Mesenchymal stem cell (in vitro differentiated cells and primary cell): ENCODE measurements around the gene EID2B.

Experiments
- DNase-seq: peaks from one replicate; pipeline ENCODE4 v3.0.0-alpha.2; 2013
- H2AFZ ChIP-seq: one replicate; pipeline ENCODE4 v1.6.1; 2013; ENCODE audit warnings: low read depth, mild to moderate bottlenecking, control low read depth, inconsistent platforms, low read length, moderate library complexity
- H2AK5ac ChIP-seq: 2 replicates; pipeline ENCODE4 v1.6.1; 2013; ENCODE audit warnings: low read length, moderate library complexity, mild to moderate bottlenecking, inconsistent platforms; ENCODE audit not compliant: severe bottlenecking
- H2BK120ac ChIP-seq: one replicate; pipeline ENCODE4 v1.6.1; 2013; ENCODE audit warnings: low read depth, mild to moderate bottlenecking, inconsistent platforms, low read length, moderate library complexity
- H2BK12ac ChIP-seq, 2 experiments: one replicate each; pipeline ENCODE4 v1.6.1; 2013; ENCODE audit warnings: inconsistent platforms in 2 of 2, low read length in 2 of 2, mild to moderate bottlenecking in 2 of 2, moderate library complexity in 2 of 2, control low read depth in 1 of 2
- H2BK15ac ChIP-seq: one replicate; pipeline ENCODE4 v1.6.1; 2013; ENCODE audit warnings: mild to moderate bottlenecking, low read depth, inconsistent platforms; ENCODE audit not compliant: poor library complexity, severe bottlenecking
- H2BK5ac ChIP-seq: 2 replicates; pipeline ENCODE4 v1.6.1; 2013; ENCODE audit warnings: low read depth, mild to moderate bottlenecking, low read length, control low read depth, inconsistent platforms; ENCODE audit not compliant: poor library complexity, severe bottlenecking
- H3K14ac ChIP-seq, 2 experiments: one replicate each; pipeline ENCODE4 v1.6.1; 2013; ENCODE audit warnings: inconsistent platforms in 2 of 2, low read length in 2 of 2, control low read depth in 1 of 2, mild to moderate bottlenecking in 1 of 2, moderate library complexity in 1 of 2
- H3K18ac ChIP-seq, 2 experiments: one replicate each; pipeline ENCODE4 v1.6.1; 2013; ENCODE audit warnings: inconsistent platforms in 2 of 2, low read length in 2 of 2, control low read depth in 1 of 2, low read depth in 1 of 2, mild to moderate bottlenecking in 1 of 2
- H3K23ac ChIP-seq, 2 experiments: one replicate each; pipeline ENCODE4 v1.6.1; 2013; ENCODE audit warnings: inconsistent platforms in 2 of 2, low read length in 2 of 2, mild to moderate bottlenecking in 2 of 2, moderate library complexity in 2 of 2, control low read depth in 1 of 2
- H3K27ac ChIP-seq: 2 replicates; pipeline ENCODE4 v1.5.1; 2013; ENCODE audit warnings: mild to moderate bottlenecking, moderate library complexity, low read length, control low read depth, inconsistent platforms; ENCODE audit not compliant: poor library complexity, severe bottlenecking
- H3K27me3 ChIP-seq, 2 experiments: 2 replicates each; pipeline versions ENCODE4 v1.6.1 to v1.7.0; 2013; ENCODE audit warnings: low read length in 2 of 2, mild to moderate bottlenecking in 2 of 2, moderate library complexity in 2 of 2, control low read depth in 1 of 2, inconsistent platforms in 1 of 2; ENCODE audit not compliant: control insufficient read depth in 1 of 2, insufficient read depth in 1 of 2
- H3K36me3 ChIP-seq, 2 experiments: 2 replicates each; pipeline versions ENCODE4 v1.6.1 to v1.7.0; 2013; ENCODE audit warnings: low read length in 2 of 2, control low read depth in 1 of 2, inconsistent platforms in 1 of 2, low read depth in 1 of 2, mild to moderate bottlenecking in 1 of 2; ENCODE audit not compliant: insufficient read depth in 2 of 2, control insufficient read depth in 1 of 2
- H3K4ac ChIP-seq, 2 experiments: one replicate each; pipeline ENCODE4 v1.6.1; 2013; ENCODE audit warnings: inconsistent platforms in 2 of 2, low read length in 2 of 2, mild to moderate bottlenecking in 2 of 2, moderate library complexity in 2 of 2, control low read depth in 1 of 2, low read depth in 1 of 2
- H3K4me1 ChIP-seq: 2 replicates; pipeline ENCODE4 v1.6.1; 2013; ENCODE audit warnings: low read depth, low read length, control low read depth; ENCODE audit not compliant: control insufficient read depth, insufficient read depth
- H3K4me2 ChIP-seq: 2 replicates; pipeline ENCODE4 v1.6.1; 2013; ENCODE audit warnings: low read length, mild to moderate bottlenecking, inconsistent platforms; ENCODE audit not compliant: poor library complexity, severe bottlenecking
- H3K4me3 ChIP-seq, 2 experiments: 2 replicates each; pipeline versions ENCODE4 v1.5.1 to v1.7.0; 2013; ENCODE audit warnings: low read length in 2 of 2, mild to moderate bottlenecking in 2 of 2, control low read depth in 1 of 2, low read depth in 1 of 2; ENCODE audit not compliant: insufficient read depth in 1 of 2
- H3K79me1 ChIP-seq: replicated peaks from 2 replicates; pipeline ENCODE4 v1.6.1; 2013; ENCODE audit warnings: mild to moderate bottlenecking, control low read depth, low read length, inconsistent platforms; ENCODE audit not compliant: poor library complexity, severe bottlenecking
- H3K9ac ChIP-seq: 2 replicates; pipeline ENCODE4 v1.7.0; 2013; ENCODE audit warnings: mild to moderate bottlenecking, low read length, moderate library complexity
- H3K9me3 ChIP-seq: 2 replicates; pipeline ENCODE4 v1.7.0; 2013; ENCODE audit warnings: mild to moderate bottlenecking, low read length; ENCODE audit not compliant: control insufficient read depth
- H4K8ac ChIP-seq: one replicate; pipeline ENCODE4 v1.6.1; 2013; ENCODE audit warnings: inconsistent platforms, mild to moderate bottlenecking, low read length, moderate library complexity
- H4K91ac ChIP-seq: one replicate; pipeline ENCODE4 v1.6.1; 2013; ENCODE audit warnings: mild to moderate bottlenecking, low read length, inconsistent platforms
- WGBS: methylation state at CpG from one replicate; pipeline ENCODE4 v1.1.7; 2013; ENCODE audit warnings: mixed read lengths; 5-methylcytosine and 5-hydroxymethylcytosine counted together

Gene EID2B

DNA sequence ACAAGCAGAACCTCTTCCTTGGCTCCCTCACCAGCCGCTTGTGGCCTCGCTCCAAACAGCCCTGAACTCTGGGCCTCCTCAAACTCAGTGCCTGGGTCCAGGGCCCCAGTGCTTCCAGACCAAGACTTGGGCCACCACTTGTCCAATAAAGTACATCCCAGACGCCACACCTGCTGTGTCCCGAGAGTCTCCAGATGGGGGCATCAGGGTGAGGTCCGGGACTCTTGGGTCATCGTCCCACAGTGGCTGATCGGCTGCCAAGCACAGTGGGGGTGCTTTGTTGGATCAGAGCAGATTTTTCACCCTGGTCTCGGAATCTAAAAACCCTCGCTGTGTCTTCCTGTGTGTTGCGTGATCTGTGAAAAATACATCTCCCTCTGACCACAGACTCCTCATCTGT, 42.9 kb downstream of the EID2B start:
- peaks cover 61 to 67% of the 10 kb centered on the region in 2 experiments for H3K36me3 ChIP-seq
- H4K91ac ChIP-seq: no peak overlapping the region
- no peaks in the 10 kb centered on the region for H3K9me3 ChIP-seq
- H2AK5ac ChIP-seq: no peak overlapping the region
- no peak overlapping the region for H3K4me3 ChIP-seq
- H3K4me1 ChIP-seq: no peaks in the 10 kb centered on the region
- no peak overlapping the region for H3K4me2 ChIP-seq
- H3K4ac ChIP-seq: no peak overlapping the region
- H2BK12ac ChIP-seq: no peak overlapping the region
- H3K9ac ChIP-seq: no peak overlapping the region
- no peak overlapping the region for H3K18ac ChIP-seq
- no peaks in the 10 kb centered on the region for H3K27me3 ChIP-seq
- no peak overlapping the region for H3K23ac ChIP-seq
- H2AFZ ChIP-seq: no peak overlapping the region
- H2BK5ac ChIP-seq: no peak overlapping the region
- DNase-seq: no peak
- WGBS: 91% methylated on average over 8 of the region's 10 CpGs
- no peak overlapping the region for H3K27ac ChIP-seq
- peaks cover 28% of the 10 kb centered on the region for H3K79me1 ChIP-seq
- H3K14ac ChIP-seq: no peak overlapping the region
- H2BK120ac ChIP-seq: no peak overlapping the region
- no peak overlapping the region for H4K8ac ChIP-seq
- no peak overlapping the region for H2BK15ac ChIP-seq

- no peak overlapping the region for H3K23ac ChIP-seq
- no peak overlapping the region for H2BK120ac ChIP-seq
- H3K4ac ChIP-seq: no peak overlapping the region
- H3K36me3 ChIP-seq: peaks cover 34 to 45% of the 10 kb centered on the region in 2 experiments
- peak overlapping the region; percentile 21 for H3K9ac ChIP-seq
- H3K27ac ChIP-seq: no peak overlapping the region
- no peak overlapping the region for H2AFZ ChIP-seq
- no peak overlapping the region for H2BK5ac ChIP-seq
- H3K4me2 ChIP-seq: no peak overlapping the region
- no peak overlapping the region for H3K4me3 ChIP-seq
- DNase-seq: no peak
- H3K14ac ChIP-seq: no peak overlapping the region
- no peak overlapping the region for H4K91ac ChIP-seq
- no peaks in the 10 kb centered on the region for H3K9me3 ChIP-seq
- H3K4me1 ChIP-seq: peaks cover 12% of the 10 kb centered on the region
- no peak overlapping the region for H2BK12ac ChIP-seq
- no peak overlapping the region for H4K8ac ChIP-seq
- H3K18ac ChIP-seq: no peak overlapping the region
- WGBS: 92% methylated on average over 2 of the region's 6 CpGs
- peaks cover 35% of the 10 kb centered on the region for H3K79me1 ChIP-seq
- no peak overlapping the region for H2AK5ac ChIP-seq
- no peaks in the 10 kb centered on the region for H3K27me3 ChIP-seq
- no peak overlapping the region for H2BK15ac ChIP-seq
These were observed 49.5 kb downstream of the EID2B start for GRCh38 chr19:39483141-39483540.

GRCh38 chr19:39481676-39482075, 51.0 kb downstream of the EID2B start:
- Histone ChIP-seq H3K9ac (peak overlapping the region; percentile 99), H3K27ac (no peak overlapping the region), H2AK5ac (no peak overlapping the region), H3K9me3 (no peaks in the 10 kb centered on the region), H3K27me3 (no peaks in the 10 kb centered on the region), H2BK120ac (no peak overlapping the region), H3K14ac (no peak overlapping the region), H2BK15ac (no peak overlapping the region), H4K91ac (no peak overlapping the region), H2AFZ (no peak overlapping the region), H3K79me1 (peaks cover 30% of the 10 kb centered on the region), H3K4ac (no peak overlapping the region), H2BK5ac (no peak overlapping the region), H3K18ac (no peak overlapping the region), H3K4me3 (peak overlapping the region; percentile 84 to 99), H3K4me1 (peaks cover 12% of the 10 kb centered on the region), H3K36me3 (peaks cover 29 to 40% of the 10 kb centered on the region in 2 experiments), H2BK12ac (no peak overlapping the region), H3K4me2 (peak overlapping the region; percentile 78), H3K23ac (no peak overlapping the region), H4K8ac (no peak overlapping the region)
- 78% methylated on average over 11 of the region's 11 CpGs for WGBS
- no peak for DNase-seq

DNA sequence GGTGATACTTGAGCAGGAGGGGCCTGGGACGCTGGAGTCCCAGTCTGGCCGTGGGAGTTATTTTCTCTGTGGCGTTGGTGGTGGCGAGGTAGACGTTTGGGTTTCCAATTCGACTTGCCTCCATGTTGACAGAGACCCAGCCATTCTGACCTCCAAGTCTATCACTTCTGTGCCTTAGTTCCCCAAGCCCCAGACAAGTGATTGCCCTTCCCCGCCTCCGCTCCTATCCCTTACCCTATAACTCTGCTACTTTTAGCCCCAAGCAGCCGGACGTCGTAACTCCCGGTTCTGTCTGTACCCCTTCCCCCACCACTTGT, 51.5 kb downstream of the EID2B start:
- H3K23ac ChIP-seq: no peak overlapping the region
- no peak overlapping the region for H4K8ac ChIP-seq
- peak; percentile 22 for DNase-seq
- no peak overlapping the region for H3K14ac ChIP-seq
- H3K4me3 ChIP-seq: peak overlapping the region; percentile 84 to 99
- H3K4ac ChIP-seq: peak overlapping the region in 1 of 2 experiments; percentile 96
- peak overlapping the region; percentile 78 for H3K4me2 ChIP-seq
- peaks cover 28 to 40% of the 10 kb centered on the region in 2 experiments for H3K36me3 ChIP-seq
- no peak overlapping the region for H2BK12ac ChIP-seq
- H3K4me1 ChIP-seq: peaks cover 12% of the 10 kb centered on the region
- H3K9ac ChIP-seq: peak overlapping the region; percentile 99
- 2% methylated on average over 12 of the region's 12 CpGs for WGBS
- H2BK5ac ChIP-seq: no peak overlapping the region
- peak overlapping the region; percentile 70 for H4K91ac ChIP-seq
- H3K27me3 ChIP-seq: no peaks in the 10 kb centered on the region
- H2AFZ ChIP-seq: no peak overlapping the region
- peak overlapping the region; percentile 35 for H2BK120ac ChIP-seq
- H3K79me1 ChIP-seq: peaks cover 27% of the 10 kb centered on the region
- no peaks in the 10 kb centered on the region for H3K9me3 ChIP-seq
- H2BK15ac ChIP-seq: no peak overlapping the region
- H3K18ac ChIP-seq: peak overlapping the region in 1 of 2 experiments; percentile 98
- H3K27ac ChIP-seq: no peak overlapping the region
- no peak overlapping the region for H2AK5ac ChIP-seq
